ENCODE measurements around the gene MAN1B1.

DNA sequence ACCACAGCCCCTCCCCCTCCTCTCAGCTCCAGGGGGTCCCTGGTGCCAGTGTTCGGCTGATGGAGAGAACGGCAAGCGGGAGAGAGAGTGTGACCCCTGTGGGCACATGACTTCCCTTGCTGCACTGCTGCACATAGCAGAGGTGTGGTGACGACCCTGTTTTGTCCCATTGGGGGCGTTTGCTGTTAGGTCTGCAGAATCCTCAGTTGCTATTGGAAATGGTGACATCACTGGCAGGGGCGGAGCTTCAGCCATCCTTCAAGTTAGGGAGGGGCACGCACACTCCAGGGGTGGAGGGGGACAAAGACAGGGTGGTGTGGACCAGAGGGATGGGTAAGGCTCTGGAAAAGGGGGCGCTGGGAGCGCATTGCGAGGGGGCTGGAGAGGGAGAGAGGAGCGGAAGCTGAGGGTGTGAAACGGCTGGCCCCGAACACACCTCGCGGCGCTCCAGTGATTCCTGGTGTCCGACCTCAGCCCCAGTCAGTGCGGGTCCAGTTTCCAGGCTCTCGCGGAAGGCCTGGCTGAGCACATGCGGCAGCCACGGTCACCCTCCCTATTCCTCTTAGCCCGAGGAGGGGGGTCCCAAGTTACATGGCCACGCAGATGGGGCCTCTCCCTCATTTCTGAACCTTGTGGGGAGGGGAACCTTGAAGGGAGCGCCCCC, 51.4 kb downstream of the MAN1B1 start:
- TF ChIP-seq YY1 (IDR thresholded peaks at IDR 0.05; ENCODE audit: low read depth) = no peak
- TF ChIP-seq EP300 (IDR thresholded peaks at IDR 0.05; ENCODE audit: borderline replicate concordance) = no peak
- TF ChIP-seq CREB1 (IDR thresholded peaks at IDR 0.05; ENCODE audit: low read depth) = no peak

Measured in Ishikawa (cell line).